GM19395 (cell line): ENCODE measurements around the gene ASPA.

ENCODE experiments used
- ATAC-seq: cut with Tn5 transposase; IDR thresholded peaks from one replicate; pipeline ENCODE4 v1.9.1; 2021; ENCODE audit warnings: mild to moderate bottlenecking, moderate library complexity; ENCODE audit not compliant: unreplicated experiment

The ASPA gene

GRCh38 chr17:3532859-3533142, 57.0 kb downstream of the ASPA start:
- no peak for ATAC-seq

DNA sequence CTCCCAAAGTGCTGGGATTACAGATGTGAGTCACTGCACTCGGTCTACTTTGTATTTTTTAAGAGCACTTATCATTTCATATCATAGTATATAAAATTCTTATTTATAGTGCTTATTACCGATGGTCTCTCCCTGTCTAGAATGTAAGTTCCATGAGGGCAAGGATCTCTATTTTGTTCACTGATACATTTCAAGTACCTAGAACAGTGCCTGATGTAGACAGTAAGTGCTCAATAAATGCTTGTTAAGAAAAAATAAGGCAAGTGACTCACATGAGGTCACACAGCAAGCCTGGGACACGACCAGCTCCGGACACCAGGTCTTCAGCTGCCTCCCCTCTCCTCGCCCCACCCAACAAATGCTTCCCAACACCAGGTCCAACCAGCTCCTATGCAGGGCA, 58.0 kb downstream of the ASPA start:
- ATAC-seq = no peak

DNA sequence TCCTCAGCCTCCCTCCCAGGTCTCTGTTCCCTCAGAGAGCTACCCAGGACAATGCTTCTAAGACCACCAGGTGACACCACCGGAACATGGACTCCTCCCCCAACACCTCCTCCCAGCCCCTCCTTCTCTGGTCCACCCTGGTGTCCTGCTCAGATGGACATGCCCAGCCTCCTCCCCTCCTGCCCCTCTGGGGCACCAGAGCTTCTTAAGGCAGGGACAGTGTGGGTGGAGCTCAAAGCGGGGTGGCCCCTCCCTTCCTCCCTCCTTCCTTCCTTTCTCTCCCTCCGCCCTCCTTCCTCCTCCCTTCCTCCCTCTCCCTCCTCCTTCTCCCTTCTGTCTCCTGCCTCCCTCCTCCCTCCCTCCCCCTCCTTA, 59.1 kb downstream of the ASPA start:
- ATAC-seq = no peak

- no peak for ATAC-seq
These were observed 59.6 kb downstream of the ASPA start for GRCh38 chr17:3535253-3535995.

DNA sequence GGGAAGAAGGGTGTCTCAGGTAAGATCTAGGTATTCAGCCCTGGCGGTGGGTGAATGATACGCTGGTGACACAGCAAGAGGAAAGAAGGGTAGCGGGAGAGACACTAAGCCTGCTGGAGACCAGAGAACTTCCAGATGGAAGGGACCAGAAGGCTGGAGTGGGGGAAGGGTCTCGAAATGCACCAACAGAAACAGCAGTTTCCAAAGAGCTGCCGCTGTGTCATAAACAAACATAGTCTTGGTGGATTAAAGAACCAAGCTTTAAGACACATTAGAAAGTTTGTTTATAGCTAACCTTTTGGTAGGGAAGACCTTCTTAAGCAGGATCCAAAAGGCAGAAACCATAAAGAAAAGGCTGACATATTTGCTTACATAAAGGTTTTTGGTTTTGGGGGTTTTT, 60.9 kb downstream of the ASPA start:
- no peak for ATAC-seq

GRCh38 chr17:3539881-3540540, 64.2 kb downstream of the ASPA start:
- ATAC-seq = no peak

DNA sequence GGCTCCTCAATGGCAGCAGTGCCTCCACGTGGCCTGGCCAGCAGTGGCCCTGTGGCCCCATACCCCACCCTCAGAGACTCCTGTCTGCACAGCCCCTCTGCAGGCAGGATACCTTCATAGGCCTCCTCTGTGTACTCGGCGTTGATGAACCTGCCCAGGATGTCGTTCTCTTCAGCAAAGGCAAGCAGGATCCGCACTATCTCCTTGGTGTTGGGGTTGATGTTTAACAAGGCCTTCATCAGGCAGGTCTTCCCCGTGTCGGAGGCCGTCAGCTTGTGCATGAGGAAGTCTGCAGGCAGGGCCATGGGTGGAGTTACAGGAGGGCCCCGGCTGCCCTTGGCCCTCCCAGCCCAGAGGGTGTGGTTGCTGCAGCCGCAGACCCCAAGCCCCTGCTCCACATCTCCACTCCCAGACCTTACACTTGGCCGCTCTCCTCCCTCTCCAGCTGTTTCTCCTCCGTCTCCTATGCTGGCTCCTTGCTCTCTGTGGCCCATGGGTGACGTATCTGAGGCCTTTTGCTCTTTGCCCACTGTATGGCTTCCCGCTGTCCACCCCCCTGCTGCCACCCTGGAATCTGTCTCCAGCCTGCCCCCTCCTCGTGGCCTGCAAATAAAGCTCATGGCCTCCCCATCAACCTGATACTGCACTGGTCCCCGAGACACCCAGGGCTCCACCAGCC, 66.8 kb downstream of the ASPA start:
- no peak for ATAC-seq

DNA sequence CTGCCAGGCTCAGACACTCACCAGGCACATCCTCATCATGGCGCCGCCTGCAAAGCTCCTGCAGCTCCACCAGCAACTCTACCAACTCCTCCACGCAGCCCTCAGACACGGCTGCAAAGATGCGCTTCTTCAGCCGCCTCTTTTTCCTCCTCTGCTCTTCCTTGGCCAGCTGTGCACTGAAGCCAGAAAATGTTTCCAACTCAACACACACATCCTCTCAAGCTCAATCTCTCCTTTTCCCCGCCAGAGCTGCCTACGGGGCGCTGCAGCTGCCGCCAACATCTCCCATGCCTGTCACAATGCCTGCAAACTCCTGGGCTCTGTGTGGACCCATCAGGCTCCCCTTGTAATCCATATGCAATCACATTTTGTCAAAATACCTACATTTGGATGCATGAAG, 67.7 kb downstream of the ASPA start:
- ATAC-seq = no peak

GRCh38 chr17:3544365-3544764, 68.6 kb downstream of the ASPA start:
- ATAC-seq = no peak

DNA sequence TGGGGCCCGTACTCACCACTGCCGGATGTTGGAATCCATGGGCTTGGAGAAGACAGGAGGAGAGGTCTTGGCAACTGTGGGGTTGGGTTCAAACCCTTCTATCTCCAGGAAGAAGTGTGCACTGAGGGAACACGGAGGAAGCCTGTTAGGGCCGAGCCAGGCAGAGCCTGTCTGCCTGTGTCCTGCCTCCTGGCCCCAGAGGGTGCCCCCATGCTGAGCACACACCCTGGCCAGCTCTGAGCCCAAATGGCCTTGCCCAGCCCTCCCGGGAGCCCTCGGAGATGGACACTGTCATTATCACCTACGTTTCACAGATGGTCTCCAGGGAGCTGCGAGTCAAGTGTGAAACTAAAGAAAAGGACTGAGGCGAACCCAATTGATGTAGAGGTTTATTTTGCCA, 69.4 kb downstream of the ASPA start:
- no peak for ATAC-seq

- ATAC-seq = no peak
These were observed 70.7 kb downstream of the ASPA start for GRCh38 chr17:3546521-3546920.

DNA sequence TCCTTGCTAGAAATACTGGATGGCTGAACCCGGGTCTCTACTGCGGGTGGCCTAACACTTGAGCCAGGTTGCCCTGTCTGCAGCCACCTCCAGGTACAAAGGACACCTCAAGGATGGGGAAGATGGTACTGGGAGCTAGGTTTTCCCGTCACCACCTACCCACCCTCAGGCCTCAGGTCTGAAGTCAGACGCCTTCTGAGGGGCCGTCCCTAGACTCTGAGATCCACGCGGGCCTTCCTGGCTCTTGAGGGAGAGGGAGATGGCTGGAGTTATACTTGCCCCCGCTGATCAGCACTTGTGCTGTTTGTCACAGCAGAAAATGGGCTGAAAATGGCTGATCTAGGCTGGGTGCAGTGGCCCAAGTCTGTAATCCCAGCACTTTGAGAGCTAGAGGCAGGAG, 71.2 kb downstream of the ASPA start:
- no peak for ATAC-seq

DNA sequence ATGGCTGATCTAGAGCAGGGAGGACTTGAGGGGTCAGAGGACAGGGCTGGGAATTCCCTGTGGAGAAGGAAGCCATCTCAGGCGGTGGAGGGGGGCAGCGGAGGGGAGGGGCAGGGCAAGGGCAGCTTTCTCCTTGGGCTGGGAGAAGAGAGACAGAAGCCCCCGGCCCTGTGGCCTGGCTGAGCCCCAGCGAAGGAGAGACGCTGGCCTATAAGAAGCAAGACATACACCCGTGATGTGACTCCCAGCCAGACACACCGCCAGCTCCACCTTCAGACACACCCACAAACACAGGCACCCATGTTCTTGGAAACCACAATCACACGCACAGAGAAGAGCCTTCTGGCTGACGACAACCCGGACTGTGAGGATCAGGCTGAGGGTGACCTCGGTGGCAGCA, 71.8 kb downstream of the ASPA start:
- no peak for ATAC-seq

- no peak for ATAC-seq
These were observed 73.9 kb downstream of the ASPA start for GRCh38 chr17:3549610-3550162.

- no peak for ATAC-seq
These were observed 75.4 kb downstream of the ASPA start for GRCh38 chr17:3551189-3551588.

- no peak for ATAC-seq
These were observed 77.1 kb downstream of the ASPA start for GRCh38 chr17:3552916-3553315.
